Middle frontal gyrus (tissue), 1 donor: ENCODE results near the gene RNGTT.

Experiments used
- DNase-seq: peaks from one replicate; pipeline ENCODE4 v3.0.0-alpha.2; 2015; ENCODE audit warnings: low spot score; ENCODE audit errors: extremely low spot score

RNGTT gene

DNA sequence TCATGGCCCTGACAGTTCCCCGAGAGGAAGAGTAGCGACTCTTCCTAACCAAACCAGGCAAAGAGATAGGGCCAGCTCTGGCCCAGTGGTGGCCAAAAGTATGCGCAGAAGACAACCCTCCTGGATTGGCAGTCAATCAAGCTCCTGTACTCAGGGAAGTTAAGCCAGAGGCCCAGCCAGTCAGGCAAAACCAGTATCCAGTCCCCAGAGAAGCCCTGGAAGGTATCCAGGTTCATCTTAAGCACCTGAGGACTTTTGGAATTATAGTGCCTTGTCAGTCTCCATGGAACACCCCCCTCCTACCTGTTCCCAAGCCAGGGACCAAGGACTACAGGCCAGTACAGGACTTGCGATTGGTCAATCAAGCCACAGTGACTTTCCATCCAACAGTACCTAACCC is 298.3 kb downstream of the RNGTT start:
- no peak for DNase-seq

DNA sequence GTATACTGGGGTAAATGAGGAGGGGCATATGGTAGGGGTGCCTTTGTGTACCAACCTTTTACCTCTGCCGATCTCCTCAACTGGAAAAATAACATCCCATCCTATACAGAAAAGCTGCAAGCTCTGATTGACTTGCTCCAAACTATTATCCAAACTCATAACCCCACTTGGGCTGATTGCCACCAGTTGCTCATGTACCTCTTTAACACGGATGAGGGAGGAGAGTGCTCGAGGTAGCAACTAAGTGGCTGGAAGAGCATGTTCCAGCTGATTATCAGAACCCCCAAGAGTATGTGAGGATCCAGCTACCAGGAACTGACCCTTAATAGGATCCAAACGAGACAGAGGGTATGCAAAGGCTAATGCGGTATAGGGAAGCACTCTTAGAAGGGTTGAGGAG is 299.6 kb downstream of the RNGTT start:
- no peak for DNase-seq

DNA sequence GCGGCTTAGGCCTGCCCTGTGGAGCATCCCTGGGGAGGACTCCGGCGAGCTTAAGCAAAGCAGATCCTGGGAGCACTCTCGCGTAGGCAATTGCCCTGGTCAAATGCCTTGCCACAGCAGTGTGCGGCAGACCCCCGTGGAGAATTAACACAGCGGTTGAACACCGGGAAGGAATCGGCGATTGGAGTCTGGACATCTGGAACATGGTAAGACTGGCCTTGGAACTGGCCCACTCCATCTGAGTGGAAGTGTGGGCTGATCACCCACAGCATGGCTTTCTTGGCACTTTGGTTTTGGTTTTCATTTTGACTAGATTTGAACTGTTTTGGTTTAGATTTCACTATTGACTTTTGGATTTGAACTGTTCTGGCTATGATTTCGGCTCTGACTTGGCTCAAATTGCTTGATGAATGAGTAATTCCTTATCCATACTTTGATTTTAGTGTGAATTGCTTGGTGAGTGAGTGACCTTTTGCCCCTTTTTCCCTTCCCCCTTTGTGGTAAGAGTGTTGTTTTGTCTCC is 300.7 kb downstream of the RNGTT start:
- no peak for DNase-seq

DNA sequence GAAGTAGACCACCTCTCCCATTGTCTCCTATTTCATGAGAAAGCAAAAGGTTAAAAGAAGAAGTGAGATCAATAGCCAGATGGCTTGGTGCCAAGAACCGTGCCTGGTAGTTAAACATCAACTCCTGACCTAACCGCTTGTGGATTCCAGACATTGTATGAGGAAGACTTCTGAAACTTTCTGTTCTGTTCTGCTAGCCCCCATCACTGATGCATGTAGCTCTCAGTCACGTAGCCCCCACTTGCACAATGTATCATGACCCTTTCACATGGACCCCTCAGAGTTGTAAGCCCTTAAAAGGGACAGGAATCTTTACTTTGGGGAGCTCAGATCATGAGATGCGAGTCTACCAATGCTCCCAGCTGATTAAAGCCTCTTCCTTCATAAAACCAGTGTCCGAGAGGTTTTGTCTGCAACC is 301.2 kb downstream of the RNGTT start:
- DNase-seq = no peak

DNA sequence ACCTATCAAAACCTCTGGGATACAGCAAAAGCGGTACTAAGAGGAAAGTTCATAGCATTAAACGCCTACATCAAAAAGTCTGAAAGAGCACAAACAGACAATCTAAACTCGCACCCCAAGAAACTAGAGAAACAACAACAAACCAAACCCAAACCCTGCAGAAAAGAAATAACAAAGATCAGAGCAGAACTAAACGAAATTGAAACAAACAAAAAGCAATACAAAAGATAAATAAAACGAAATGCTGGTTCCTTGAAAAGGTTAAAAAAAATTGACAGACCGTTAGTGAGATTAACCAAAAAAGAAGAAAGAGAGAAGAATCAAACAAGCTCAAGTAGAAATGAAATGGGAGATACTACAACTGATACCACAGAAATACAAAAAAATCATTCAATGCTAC is 302.3 kb downstream of the RNGTT start:
- no peak for DNase-seq

- DNase-seq = no peak
Measured at GRCh38 chr6:88655586-88655985, 307.8 kb downstream of the RNGTT start.

- DNase-seq = no peak
Measured at GRCh38 chr6:88653936-88654335, 309.5 kb downstream of the RNGTT start.

DNA sequence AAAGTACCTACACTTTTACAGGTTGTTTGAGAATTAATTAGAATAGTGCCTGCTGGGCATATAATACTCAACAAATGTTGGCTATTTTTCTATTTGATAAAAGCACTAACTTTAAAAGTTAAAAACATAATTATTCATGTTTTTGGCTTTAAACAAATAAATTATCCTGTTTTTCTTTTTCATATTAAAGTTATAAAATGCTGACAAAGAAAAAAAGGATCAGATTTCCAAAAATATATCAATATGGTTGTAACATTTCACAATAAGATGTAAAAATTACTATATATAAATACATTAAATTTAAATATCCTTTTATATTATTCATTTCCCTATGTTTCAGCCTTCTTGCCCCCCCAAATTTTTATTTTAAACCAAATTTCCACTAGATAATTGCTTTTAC is 312.0 kb downstream of the RNGTT start:
- no peak for DNase-seq

- no peak for DNase-seq
Measured at GRCh38 chr6:88650979-88651378, 312.4 kb downstream of the RNGTT start.

DNA sequence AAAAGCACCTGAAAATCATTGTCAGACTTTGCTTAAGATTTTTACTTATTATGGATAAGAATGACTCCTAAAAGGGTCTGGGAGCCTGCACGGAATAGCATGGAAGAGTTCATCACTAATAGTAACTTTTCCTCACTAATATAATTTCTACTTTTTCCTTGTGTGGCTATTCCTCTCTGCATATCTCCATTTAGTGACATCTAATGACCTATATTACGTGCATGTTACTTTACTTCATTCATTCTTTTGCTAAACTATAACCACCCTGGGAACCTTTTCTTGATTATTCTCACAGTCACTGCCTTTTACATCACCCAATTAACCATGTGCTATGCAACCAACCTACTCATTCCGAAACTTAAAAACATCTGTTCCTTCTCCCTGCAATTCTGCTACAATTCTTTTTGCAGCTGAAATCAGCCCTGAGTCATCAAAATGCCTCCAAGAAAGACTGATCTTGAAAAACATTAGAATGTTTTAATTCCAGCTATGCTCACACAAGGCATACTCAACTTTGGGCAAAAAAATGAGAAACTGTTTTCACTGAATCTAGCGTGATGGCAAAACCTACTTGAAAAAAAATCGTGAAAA is 313.3 kb downstream of the RNGTT start:
- DNase-seq = peak; percentile 71

- DNase-seq = no peak
Measured at GRCh38 chr6:88641178-88641903, 322.1 kb downstream of the RNGTT start.

- no peak for DNase-seq
Measured at GRCh38 chr6:88637761-88638545, 325.5 kb downstream of the RNGTT start.

- DNase-seq = no peak
Measured at GRCh38 chr6:88636871-88637270, 326.5 kb downstream of the RNGTT start.

- DNase-seq = no peak
Measured at GRCh38 chr6:88633782-88634181, 329.6 kb downstream of the RNGTT start.

DNA sequence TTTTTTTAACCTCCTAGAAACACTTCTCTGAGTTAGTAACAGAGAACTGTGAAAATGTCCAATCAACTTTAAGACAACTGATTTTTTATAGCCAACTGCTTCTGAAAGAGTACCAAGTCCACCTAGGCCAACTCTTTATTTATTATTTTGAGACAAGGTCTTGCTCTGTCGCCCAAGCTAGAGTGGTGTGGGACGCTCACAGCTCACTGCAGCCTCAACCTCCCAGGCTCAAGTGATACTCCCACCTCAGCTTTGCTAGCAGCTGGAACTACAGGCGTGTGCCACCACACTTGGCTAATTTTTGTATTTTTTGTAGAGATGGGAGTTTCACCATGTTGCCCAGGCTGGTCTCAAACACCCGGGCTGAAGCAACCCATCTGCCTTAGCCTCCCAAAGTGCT is 331.6 kb downstream of the RNGTT start:
- no peak for DNase-seq

DNA sequence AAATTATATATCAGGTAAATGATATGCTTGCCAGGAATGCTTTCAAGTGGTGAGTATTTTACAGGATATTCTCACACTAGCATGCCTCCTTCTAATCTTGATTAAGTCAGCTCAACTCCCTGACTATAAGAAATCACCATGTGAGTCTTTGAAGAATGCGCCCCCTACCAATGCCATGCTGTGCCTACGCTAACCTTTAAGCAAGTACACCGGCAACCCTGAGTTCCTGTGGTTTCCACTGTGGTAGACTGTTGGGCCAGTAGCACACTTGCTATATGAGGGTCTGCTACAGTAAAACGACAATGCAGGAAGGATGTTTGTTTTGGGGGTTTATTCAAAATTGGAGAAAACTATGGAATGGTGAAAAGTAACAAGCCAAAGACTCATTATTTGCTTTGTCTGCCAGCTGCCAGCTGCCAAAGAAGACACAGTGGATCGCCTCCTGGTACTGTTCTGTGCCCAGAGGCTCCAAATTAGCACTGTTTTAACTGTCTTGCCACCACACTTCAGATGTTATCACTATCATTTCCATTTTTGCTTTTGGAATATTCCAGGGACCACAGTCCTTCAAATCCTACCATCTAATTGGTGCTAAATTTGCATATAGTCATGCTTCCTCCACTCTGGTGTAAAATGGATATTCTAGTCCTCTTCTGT is 333.5 kb downstream of the RNGTT start:
- DNase-seq = no peak

DNA sequence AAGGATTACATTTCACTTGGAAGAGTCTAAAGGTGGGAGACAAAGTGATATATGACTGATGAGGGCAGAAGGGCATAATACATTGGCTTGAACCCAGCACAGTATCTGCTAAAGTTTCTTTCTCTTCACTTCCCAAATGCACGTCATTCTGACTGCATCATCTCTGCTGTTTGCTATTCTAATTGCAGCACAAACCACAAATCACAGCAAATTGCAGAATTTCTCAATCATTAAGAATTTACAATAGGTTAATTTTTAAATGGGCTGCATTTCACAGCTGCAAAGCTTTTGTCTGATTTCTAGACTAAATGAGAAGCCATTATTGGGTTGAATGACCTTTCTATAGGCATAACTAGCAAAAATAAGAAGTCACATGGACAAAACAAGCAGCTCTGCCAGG is 337.0 kb downstream of the RNGTT start:
- DNase-seq = no peak

DNA sequence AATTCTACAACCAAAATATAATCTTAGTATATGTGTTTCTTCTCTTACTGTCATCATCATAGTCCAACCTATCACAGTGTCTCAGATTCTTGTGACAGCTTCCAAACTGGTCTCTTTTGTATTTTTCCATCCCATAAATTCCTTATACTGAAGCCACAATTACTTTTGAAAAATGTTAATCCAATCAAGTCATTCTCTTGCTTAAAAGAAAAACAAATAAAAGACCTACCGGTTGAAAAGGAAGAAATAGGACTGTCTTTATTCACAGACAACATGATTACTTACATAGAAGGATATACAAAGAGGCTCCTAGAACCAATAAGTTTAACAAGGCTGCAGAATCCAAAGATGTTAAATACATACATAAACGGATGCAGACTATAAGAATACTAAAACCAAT is 339.9 kb downstream of the RNGTT start:
- no peak for DNase-seq

DNA sequence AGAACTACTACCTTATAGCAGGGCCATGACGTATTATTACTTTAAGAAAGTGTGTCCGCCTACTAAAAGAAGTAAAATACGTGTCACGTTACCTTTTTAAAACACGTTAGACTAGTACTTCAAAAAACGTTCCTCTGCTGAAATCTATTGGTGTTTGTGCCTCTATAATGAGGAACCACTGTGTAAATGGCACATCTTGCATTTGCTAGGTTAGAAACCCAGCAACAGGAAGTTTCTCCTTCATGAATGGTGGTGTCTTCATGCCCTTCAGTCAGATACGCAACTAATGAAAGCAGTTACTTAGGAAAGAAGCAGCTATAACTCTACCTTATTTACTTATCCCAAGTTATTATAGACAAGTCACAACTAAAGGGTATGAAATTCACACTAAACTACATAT is 343.5 kb downstream of the RNGTT start:
- no peak for DNase-seq

GRCh38 chr6:88616380-88616779 is 347.0 kb downstream of the RNGTT start:
- no peak for DNase-seq

GRCh38 chr6:88614316-88614877 is 349.0 kb downstream of the RNGTT start:
- DNase-seq = no peak
